Measurements from ENCODE around the gene TRIM34. TPM values are rescaled to one million over a fixed set of nuclear protein-coding genes. Genes with fewer than 3 reads are reported as not detected.

Gene TRIM34
- total and polyA plus RNA-seq, 10 donors: 9.5 to 21.8 (median 15.2) TPM

GRCh38 chr11:5610446-5610845, 14.4 kb upstream of the TRIM34 start:
- H3K27me3 ChIP-seq (replicated peaks in 1 of 7): no peaks in the 10 kb centered on the region
- no peak for DNase-seq
- H3K4me3 ChIP-seq: no peak overlapping the region
- peak overlapping the region in 2 of 8 donors; percentile 37 to 50 for H3K27ac ChIP-seq
- intact Hi-C loops (cut with DNase I; ENCODE audit: low total_unique reads): no loop called here
- TF ChIP-seq POLR2AphosphoS5 (IDR thresholded peaks at IDR 0.05): peak in 1 of 3 donors; percentile 6
- no peak for TF ChIP-seq POLR2A (IDR thresholded peaks at IDR 0.05)
- no peaks in the 10 kb centered on the region for H3K4me1 ChIP-seq
- no peaks in the 10 kb centered on the region for H3K9me3 ChIP-seq
- WGBS, 5 donors: 39 to 51% (median 44%) methylated on average over 5 of the region's 5 CpGs
- no peaks in the 10 kb centered on the region for H3K36me3 ChIP-seq

GRCh38 chr11:5611627-5612026, 13.2 kb upstream of the TRIM34 start:
- no peaks in the 10 kb centered on the region for H3K4me1 ChIP-seq
- no peaks in the 10 kb centered on the region for H3K36me3 ChIP-seq
- no peak for DNase-seq
- no peak overlapping the region for H3K4me3 ChIP-seq
- no peaks in the 10 kb centered on the region for H3K27me3 ChIP-seq (replicated peaks in 1 of 7)
- no peak for TF ChIP-seq POLR2A (IDR thresholded peaks at IDR 0.05)
- TF ChIP-seq POLR2AphosphoS5 (IDR thresholded peaks at IDR 0.05): no peak
- no peak for TF ChIP-seq CTCF (IDR thresholded peaks at IDR 0.05 in 8 of 11, conservative IDR thresholded peaks at IDR 0.05 in 3 of 11)
- WGBS, 5 donors: 91 to 97% (median 93%) methylated on average over 11 of the region's 11 CpGs
- intact Hi-C loops (cut with DNase I; ENCODE audit: low total_unique reads): no loop called here
- H3K27ac ChIP-seq: no peak overlapping the region
- H3K9me3 ChIP-seq: no peaks in the 10 kb centered on the region

GRCh38 chr11:5618807-5619206, 6.0 kb upstream of the TRIM34 start:
- WGBS, 5 donors: 82 to 94% (median 89%) methylated on average over 3 of the region's 3 CpGs
- Histone ChIP-seq H3K27ac (no peak overlapping the region), H3K4me1 (peaks cover 0 to 4% (median 2%) of the 10 kb centered on the region in 6 donors), H3K9me3 (no peaks in the 10 kb centered on the region), H3K36me3 (no peaks in the 10 kb centered on the region), H3K27me3 (replicated peaks in 1 of 7) (no peaks in the 10 kb centered on the region), H3K4me3 (no peak overlapping the region)
- TF ChIP-seq POLR2A (IDR thresholded peaks at IDR 0.05): no peak
- no peak for TF ChIP-seq CTCF (IDR thresholded peaks at IDR 0.05 in 8 of 11, conservative IDR thresholded peaks at IDR 0.05 in 3 of 11)
- TF ChIP-seq POLR2AphosphoS5 (IDR thresholded peaks at IDR 0.05): no peak
- no peak for DNase-seq
- intact Hi-C loops (cut with DNase I; ENCODE audit: low total_unique reads): no loop called here

- H3K27me3 ChIP-seq (replicated peaks in 1 of 7): no peaks in the 10 kb centered on the region
- WGBS, 5 donors: 72 to 79% (median 73%) methylated on average over 3 of the region's 3 CpGs
- H3K9me3 ChIP-seq: no peaks in the 10 kb centered on the region
- H3K4me1 ChIP-seq: peaks cover 4 to 23% (median 17%) of the 10 kb centered on the region in 6 donors
- DNase-seq: no peak
- intact Hi-C loops (cut with DNase I; ENCODE audit: low total_unique reads): loop anchor here (10.0 kb wide), 1 partner anchor 74 kb away; no protein-coding TSS in a partner anchor
- no peak overlapping the region for H3K4me3 ChIP-seq
- peak overlapping the region in 2 of 8 donors; percentile 8 to 15 for H3K27ac ChIP-seq
- H3K36me3 ChIP-seq: no peaks in the 10 kb centered on the region
- TF ChIP-seq POLR2AphosphoS5 (IDR thresholded peaks at IDR 0.05) (no peak), POLR2A (IDR thresholded peaks at IDR 0.05) (no peak), CTCF (IDR thresholded peaks at IDR 0.05 in 8 of 11, conservative IDR thresholded peaks at IDR 0.05 in 3 of 11) (no peak)
Observed at GRCh38 chr11:5620651-5621521, 3.9 kb upstream of the TRIM34 start.
